Measurements from ENCODE around the gene BNIP3. TPM values are rescaled to one million over a fixed set of nuclear protein-coding genes. Genes with fewer than 3 reads are reported as not detected.

Gene BNIP3
- total and polyA plus RNA-seq, 2 of the 8 experiments (the other 6 are each of a cell fraction or from before 2014, with no cell fraction given), result 25.8 to 58.9 TPM

Other genes starting within 250 kb of the BNIP3 start
- 32.8 and 34.1 TPM in 2 replicates for gene PPP2R2D, start 80.9 kb downstream of the BNIP3 start, total RNA-seq (2021; fragmentation: NEBNext Ultra II Directional; extraction: Animal tissue kit (Norgen Biotek cat#: 25700))
- gene PPP2R2D, start 80.9 kb downstream of the BNIP3 start, polyA plus RNA-seq (2011; rRNA removed), result 22.8 and 25.4 TPM in 2 replicates
- gene JAKMIP3, start 84.0 kb upstream of the BNIP3 start, total RNA-seq (2021; fragmentation: NEBNext Ultra II Directional; extraction: Animal tissue kit (Norgen Biotek cat#: 25700)), result 0.84 and 0.91 TPM in 2 replicates
- gene JAKMIP3, start 84.0 kb upstream of the BNIP3 start, polyA plus RNA-seq (2011; rRNA removed), result 0.82 and 0.83 TPM in 2 replicates
- 15.2 and 16.4 TPM in 2 replicates for gene DPYSL4, start 205.0 kb upstream of the BNIP3 start, total RNA-seq (2021; fragmentation: NEBNext Ultra II Directional; extraction: Animal tissue kit (Norgen Biotek cat#: 25700))
- 12.9 and 21.6 TPM in 2 replicates for gene DPYSL4, start 205.0 kb upstream of the BNIP3 start, polyA plus RNA-seq (2011; rRNA removed)